GM12801 (cell line): Measurements from ENCODE around the gene EIF1AD.

ENCODE experiments used
- CTCF ChIP-seq: IDR thresholded peaks from one replicate; pipeline ENCODE4 v1.5.1; 2011; ENCODE audit warnings: control low read depth; ENCODE audit not compliant: insufficient read length; ENCODE audit errors: extremely low read depth

The EIF1AD gene

GRCh38 chr11:65983589-65983987 lies 18.4 kb downstream of the EIF1AD start:
- TF ChIP-seq CTCF, result no peak

GRCh38 chr11:65982824-65983588 lies 19.0 kb downstream of the EIF1AD start:
- no peak for TF ChIP-seq CTCF

GRCh38 chr11:65981972-65982823 lies 19.8 kb downstream of the EIF1AD start:
- no peak for TF ChIP-seq CTCF

GRCh38 chr11:65981101-65981740 lies 20.7 kb downstream of the EIF1AD start:
- TF ChIP-seq CTCF, result no peak

GRCh38 chr11:65979261-65979759 lies 22.6 kb downstream of the EIF1AD start:
- TF ChIP-seq CTCF, result no peak

GRCh38 chr11:65978391-65979238 lies 23.3 kb downstream of the EIF1AD start:
- TF ChIP-seq CTCF, result no peak
